ENCODE data around the gene KIF19. TPM values are rescaled to one million over a fixed set of nuclear protein-coding genes. Genes with fewer than 3 reads are reported as not detected.

KIF19 gene
- total and polyA plus RNA-seq, 2 experiments from 2014 or later = 0.46 to 0.80 TPM

DNA sequence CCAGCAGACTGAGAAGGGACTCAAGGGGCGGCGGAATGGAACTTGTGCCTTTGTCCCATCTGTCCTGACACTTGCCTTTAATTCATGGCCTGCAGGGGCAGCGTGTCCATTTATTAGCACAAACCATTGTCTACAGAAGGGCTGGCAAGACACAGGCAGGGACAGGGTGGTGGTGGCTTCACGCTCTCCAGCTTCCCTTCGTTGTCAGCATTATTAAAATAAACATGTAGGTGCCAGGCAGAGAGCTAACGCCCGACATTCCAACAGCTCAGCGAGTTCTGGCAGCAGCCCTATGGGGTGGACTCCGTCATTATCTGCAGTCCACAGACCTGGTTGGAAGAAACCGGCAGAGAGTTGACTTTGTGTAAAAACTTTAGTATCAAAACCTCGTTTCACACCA is 35.7 kb upstream of the KIF19 start:
- Histone ChIP-seq H3K9me2 (replicated peaks; ENCODE audit: insufficient read depth) (no peaks in the 10 kb centered on the region), H3K27ac (no peak overlapping the region), H3K27me3 (no peaks in the 10 kb centered on the region), H3K4me3 (no peak overlapping the region), H3K36me3 (replicated peaks; ENCODE audit: insufficient read depth, low read depth) (no peaks in the 10 kb centered on the region), H3K9me3 (ENCODE audit: low read depth) (no peaks in the 10 kb centered on the region), H3K4me1 (ENCODE audit: insufficient read depth) (no peaks in the 10 kb centered on the region), H4K20me1 (ENCODE audit: insufficient read depth, poor library complexity, severe bottlenecking) (no peaks in the 10 kb centered on the region), H3K79me2 (no peaks in the 10 kb centered on the region), H3K4me2 (no peak overlapping the region), H2AFZ (no peak overlapping the region)
- TF ChIP-seq EZH2phosphoT487 (IDR thresholded peaks at IDR 0.05; ENCODE audit: low read depth, severe bottlenecking, unreplicated experiment) (no peak), EZH2 (IDR thresholded peaks at IDR 0.05; ENCODE audit: borderline replicate concordance) (no peak)
- TF ChIP-seq, protein P1, sequence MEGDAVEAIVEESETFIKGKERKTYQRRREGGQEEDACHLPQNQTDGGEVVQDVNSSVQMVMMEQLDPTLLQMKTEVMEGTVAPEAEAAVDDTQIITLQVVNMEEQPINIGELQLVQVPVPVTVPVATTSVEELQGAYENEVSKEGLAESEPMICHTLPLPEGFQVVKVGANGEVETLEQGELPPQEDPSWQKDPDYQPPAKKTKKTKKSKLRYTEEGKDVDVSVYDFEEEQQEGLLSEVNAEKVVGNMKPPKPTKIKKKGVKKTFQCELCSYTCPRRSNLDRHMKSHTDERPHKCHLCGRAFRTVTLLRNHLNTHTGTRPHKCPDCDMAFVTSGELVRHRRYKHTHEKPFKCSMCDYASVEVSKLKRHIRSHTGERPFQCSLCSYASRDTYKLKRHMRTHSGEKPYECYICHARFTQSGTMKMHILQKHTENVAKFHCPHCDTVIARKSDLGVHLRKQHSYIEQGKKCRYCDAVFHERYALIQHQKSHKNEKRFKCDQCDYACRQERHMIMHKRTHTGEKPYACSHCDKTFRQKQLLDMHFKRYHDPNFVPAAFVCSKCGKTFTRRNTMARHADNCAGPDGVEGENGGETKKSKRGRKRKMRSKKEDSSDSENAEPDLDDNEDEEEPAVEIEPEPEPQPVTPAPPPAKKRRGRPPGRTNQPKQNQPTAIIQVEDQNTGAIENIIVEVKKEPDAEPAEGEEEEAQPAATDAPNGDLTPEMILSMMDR (IDR thresholded peaks at IDR 0.05; ENCODE audit: poor library complexity) = no peak
- 83% methylated on average over 11 of the region's 11 CpGs for WGBS (ENCODE audit: low lambda C conversion rate, missing lambda C conversion rate)
- no peak for DNase-seq (ENCODE audit: low spot score)

DNA sequence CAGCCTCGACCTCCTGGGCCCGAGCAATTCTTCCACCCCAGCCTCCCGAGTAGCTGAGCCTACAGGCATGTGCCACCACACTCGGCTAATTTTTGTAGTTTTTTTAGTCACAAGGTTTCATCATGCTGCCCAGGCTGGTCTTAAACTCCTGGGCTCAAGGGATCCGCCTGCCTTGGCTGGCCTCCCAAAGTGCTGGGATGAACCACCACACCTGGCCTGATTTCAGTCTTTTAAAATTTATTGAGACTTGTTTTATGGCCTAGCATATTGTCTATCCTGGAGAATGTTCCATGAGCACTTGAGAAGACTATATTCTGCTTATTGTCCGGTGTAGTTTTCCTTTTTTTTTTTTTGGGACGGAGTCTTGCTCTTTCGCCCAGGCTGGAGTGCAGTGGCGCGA is 33.5 kb upstream of the KIF19 start:
- TF ChIP-seq, protein P1 (IDR thresholded peaks at IDR 0.05; ENCODE audit: poor library complexity) = no peak
- no peak for TF ChIP-seq EZH2 (IDR thresholded peaks at IDR 0.05; ENCODE audit: borderline replicate concordance)
- TF ChIP-seq EZH2phosphoT487 (IDR thresholded peaks at IDR 0.05; ENCODE audit: low read depth, severe bottlenecking, unreplicated experiment) = no peak
- Histone ChIP-seq H3K9me2 (replicated peaks; ENCODE audit: insufficient read depth) (no peaks in the 10 kb centered on the region), H3K4me1 (ENCODE audit: insufficient read depth) (no peaks in the 10 kb centered on the region), H3K36me3 (replicated peaks; ENCODE audit: insufficient read depth, low read depth) (no peaks in the 10 kb centered on the region), H3K4me2 (no peak overlapping the region), H4K20me1 (ENCODE audit: insufficient read depth, poor library complexity, severe bottlenecking) (no peaks in the 10 kb centered on the region), H3K27ac (no peak overlapping the region), H3K79me2 (no peaks in the 10 kb centered on the region), H3K9me3 (ENCODE audit: low read depth) (no peaks in the 10 kb centered on the region), H2AFZ (no peak overlapping the region), H3K27me3 (no peaks in the 10 kb centered on the region), H3K4me3 (no peak overlapping the region)
- DNase-seq (ENCODE audit: low spot score) = no peak
- WGBS (ENCODE audit: low lambda C conversion rate, missing lambda C conversion rate) = 92% methylated on average over 10 of the region's 10 CpGs

DNA sequence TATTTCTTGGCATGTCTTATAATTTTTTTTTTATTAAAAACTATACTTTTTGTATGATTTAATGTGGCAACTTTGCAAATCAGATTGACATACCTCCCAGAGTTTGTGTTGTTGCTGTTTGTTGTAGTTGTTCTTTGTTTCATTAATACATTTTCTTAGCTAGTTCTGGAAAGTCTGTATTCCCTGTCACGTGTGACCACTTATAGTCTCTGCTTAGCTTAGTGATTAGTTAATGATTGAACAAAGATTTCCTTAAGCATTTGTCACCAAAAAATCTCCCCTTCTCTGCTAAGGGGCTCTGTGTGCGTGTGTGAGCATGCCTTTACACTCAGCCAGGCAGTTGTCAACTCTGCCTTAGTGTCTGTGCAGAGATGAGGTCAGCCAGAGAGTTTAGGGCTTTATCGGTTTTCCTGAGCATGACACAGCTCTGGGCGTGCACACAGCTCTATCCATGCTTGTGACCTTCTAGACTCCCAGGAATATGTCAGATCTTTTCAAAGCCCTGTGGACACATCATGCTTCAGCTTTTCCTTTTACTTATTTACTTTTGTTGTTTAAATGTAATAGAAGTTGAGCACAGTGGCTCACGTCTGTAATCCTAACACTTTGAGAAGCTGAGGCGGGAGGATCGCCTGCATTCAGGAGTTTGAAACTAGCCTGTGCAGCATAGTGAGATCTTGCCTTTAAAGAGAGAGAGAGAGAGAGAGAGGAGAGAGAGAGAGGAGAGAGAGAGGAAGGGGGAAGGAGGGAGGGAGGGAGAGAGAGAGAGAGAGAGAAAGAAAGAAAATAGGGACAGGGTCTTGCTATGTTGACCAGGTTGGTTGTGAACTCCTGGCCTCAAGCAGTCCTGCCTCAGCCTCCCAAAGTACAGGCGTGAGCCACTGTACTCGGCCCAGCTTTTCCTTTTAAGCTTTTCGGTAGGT is 30.1 kb upstream of the KIF19 start:
- Histone ChIP-seq H4K20me1 (ENCODE audit: insufficient read depth, poor library complexity, severe bottlenecking) (no peaks in the 10 kb centered on the region), H3K4me3 (no peak overlapping the region), H3K27me3 (no peaks in the 10 kb centered on the region), H3K4me1 (ENCODE audit: insufficient read depth) (no peaks in the 10 kb centered on the region), H3K9me3 (ENCODE audit: low read depth) (no peaks in the 10 kb centered on the region), H2AFZ (no peak overlapping the region), H3K27ac (peak overlapping the region; percentile 78), H3K9me2 (replicated peaks; ENCODE audit: insufficient read depth) (no peaks in the 10 kb centered on the region), H3K4me2 (peak overlapping the region; percentile 48), H3K79me2 (no peaks in the 10 kb centered on the region), H3K36me3 (replicated peaks; ENCODE audit: insufficient read depth, low read depth) (no peaks in the 10 kb centered on the region)
- DNase-seq (ENCODE audit: low spot score) = peak; percentile 80
- TF ChIP-seq, protein P1 (IDR thresholded peaks at IDR 0.05; ENCODE audit: poor library complexity) = no peak
- TF ChIP-seq EZH2 (IDR thresholded peaks at IDR 0.05; ENCODE audit: borderline replicate concordance) (no peak), EZH2phosphoT487 (IDR thresholded peaks at IDR 0.05; ENCODE audit: low read depth, severe bottlenecking, unreplicated experiment) (no peak)
- WGBS (ENCODE audit: low lambda C conversion rate, missing lambda C conversion rate) = 53% methylated on average over 10 of the region's 10 CpGs
